Ammon's horn (tissue), 1 donor: ENCODE results near the gene CD79A.

Source experiments
- DNase-seq: peaks from one replicate; pipeline ENCODE4 v3.0.0-alpha.2; 2016; ENCODE audit warnings: low spot score

The CD79A gene

GRCh38 chr19:41876847-41877832, at the start of gene CD79A:
Gene CD79A, plus strand, starts transcription at chr19:41877279. Its CDS starts 26 bp downstream, at chr19:41877305.
- no peak for DNase-seq

- DNase-seq, result no peak
Observed at GRCh38 chr19:41837981-41838708, 38.9 kb upstream of the CD79A start.

DNA sequence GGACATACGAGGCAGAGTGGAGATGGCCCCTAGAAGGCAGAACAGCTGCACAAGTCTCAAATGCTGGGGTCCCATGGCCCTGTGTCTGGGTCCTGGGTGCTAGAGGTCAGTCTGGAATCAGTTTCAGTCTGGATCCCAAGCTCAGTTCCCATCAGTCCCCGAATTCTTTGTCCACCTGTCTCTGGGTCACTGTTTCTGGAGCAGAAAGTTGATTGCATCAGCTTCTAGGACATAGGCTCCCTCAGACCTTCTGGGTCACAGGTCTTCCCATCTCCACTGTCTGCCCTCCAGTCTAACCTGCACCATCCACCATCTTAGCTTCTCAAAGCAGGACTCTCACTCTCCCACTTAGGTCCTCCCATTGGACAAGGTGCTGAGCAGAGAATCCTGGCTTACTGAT, 37.9 kb upstream of the CD79A start:
- DNase-seq, result no peak

DNA sequence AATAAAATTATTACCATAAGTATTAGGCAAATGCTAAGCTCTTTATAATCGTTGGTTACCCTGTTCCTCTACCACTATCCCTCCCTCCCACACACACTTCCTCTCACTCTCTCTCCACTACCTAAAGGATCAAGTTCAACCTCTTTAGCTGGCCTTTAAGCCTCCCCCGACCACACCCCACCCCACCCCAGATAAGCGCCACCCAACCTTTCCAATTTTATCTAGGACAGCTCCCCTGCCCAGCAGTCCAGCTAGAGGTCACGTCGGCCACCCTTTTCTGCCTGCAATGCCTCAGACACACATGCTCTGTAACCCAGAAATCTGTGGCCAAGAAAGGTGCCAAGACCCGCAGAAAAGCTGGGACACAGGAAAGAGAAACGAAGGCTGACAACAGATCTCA, 33.7 kb upstream of the CD79A start:
- DNase-seq, result no peak

DNA sequence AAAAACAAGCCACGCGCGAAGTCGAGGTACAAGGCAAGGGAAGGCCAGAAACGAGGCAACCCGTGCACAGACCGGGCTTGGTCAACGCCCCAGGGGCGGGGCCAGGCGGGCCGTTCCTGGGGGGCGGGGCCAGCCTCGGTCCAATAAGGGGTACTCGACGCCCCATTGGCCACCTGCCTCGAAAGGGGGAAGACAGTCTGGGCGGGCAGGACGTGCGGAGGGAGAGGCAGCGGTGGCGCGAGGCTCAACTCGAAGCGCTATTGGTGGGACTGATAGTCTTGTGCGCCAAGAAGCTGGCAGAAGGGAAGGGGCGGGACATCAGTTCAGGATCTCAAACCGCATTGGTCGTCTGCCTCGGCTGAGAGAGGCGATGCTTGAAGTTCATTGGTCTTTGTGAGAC, 32.5 kb upstream of the CD79A start, which contains the start of gene LYPD4:
Gene LYPD4 (minus strand): TSS at position 83 of the 400 bp plus-strand sequence. CDS start 5,398 bp downstream, outside the sequence.
- no peak for DNase-seq

DNA sequence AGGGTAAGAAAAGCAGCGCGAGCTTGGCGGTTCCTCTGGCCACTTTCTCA, 32.3 kb upstream of the CD79A start, which contains the start of gene DMRTC2:
Gene DMRTC2 (plus strand): TSS at position 42 of the 50 bp plus-strand sequence. CDS start 2,387 bp downstream, outside the sequence.
- no peak for DNase-seq

GRCh38 chr19:41845051-41845590, 32.0 kb upstream of the CD79A start:
- no peak for DNase-seq

GRCh38 chr19:41847351-41848105, 29.6 kb upstream of the CD79A start:
- DNase-seq, result no peak

DNA sequence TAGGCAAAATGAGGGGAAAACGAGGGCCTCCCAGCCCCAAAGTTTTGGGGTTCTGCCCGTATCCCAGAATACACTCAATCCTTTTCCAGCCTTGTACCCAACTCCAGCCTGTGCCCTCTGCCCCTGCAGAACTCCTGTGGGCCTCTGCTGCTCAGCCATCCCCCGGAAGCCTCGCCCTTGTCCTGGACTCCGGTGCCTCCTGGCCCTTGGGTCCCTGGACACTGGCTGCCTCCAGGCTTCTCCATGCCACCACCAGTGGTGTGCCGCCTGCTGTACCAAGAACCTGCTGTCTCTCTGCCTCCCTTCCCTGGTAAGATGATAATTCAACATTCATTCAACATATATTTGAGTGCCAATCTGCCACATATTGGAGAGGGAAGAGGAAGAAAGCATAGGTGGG, 28.4 kb upstream of the CD79A start:
- DNase-seq, result no peak

- DNase-seq, result no peak
Observed at GRCh38 chr19:41849067-41849466, 28.0 kb upstream of the CD79A start.

- DNase-seq, result no peak
Observed at GRCh38 chr19:41850381-41850780, 26.7 kb upstream of the CD79A start.

GRCh38 chr19:41851456-41851855, 25.6 kb upstream of the CD79A start:
- DNase-seq, result no peak

GRCh38 chr19:41853344-41853743, 23.7 kb upstream of the CD79A start:
- DNase-seq, result no peak

DNA sequence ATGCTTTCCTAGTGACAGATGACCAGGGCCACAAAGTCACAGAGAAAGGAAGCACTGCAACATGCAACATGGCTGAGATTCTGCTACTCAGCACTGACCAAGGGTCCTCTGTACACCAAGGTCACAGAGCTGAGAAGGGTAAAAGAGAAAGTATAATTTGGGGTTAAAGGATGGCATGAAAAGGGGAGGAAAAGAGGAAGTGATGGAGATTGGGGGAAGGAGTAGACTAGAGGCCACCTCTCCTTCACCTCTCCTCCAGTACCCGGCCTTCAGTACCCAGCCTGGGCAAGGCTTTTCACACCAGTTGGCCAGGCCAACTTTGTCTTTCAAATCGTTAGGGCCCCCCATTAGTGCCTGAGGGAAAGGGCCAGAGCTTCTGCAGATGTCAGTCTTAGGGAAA, 23.3 kb upstream of the CD79A start:
- DNase-seq, result no peak

- no peak for DNase-seq
Observed at GRCh38 chr19:41859213-41859617, 17.9 kb upstream of the CD79A start.

GRCh38 chr19:41859618-41860418, 17.3 kb upstream of the CD79A start, which contains the start of gene RPS19:
Gene RPS19, plus strand, starts transcription at chr19:41860255. Its CDS starts 520 bp downstream, at chr19:41860775.
- DNase-seq, result peak; percentile 100

- no peak for DNase-seq
Observed at GRCh38 chr19:41860419-41861115, 16.5 kb upstream of the CD79A start.

GRCh38 chr19:41861116-41861768, 15.8 kb upstream of the CD79A start:
- DNase-seq, result no peak

GRCh38 chr19:41861846-41862245, 15.2 kb upstream of the CD79A start:
- DNase-seq, result no peak

GRCh38 chr19:41862445-41862986, 14.6 kb upstream of the CD79A start:
- DNase-seq, result no peak
